T-helper 1 cell (primary cell): ENCODE results near the gene LYRM9.
A peak's percentile ranks its signal among the peaks of the same experiment; 100 is the strongest.
"Not testable (repeated sequence)": the region's sequence is repeated elsewhere in the genome, so short reads cannot be mapped to it uniquely, and the experiment has no call there.

ENCODE experiments used
- DNase-seq, 5 donors: peaks; one replicate each; pipeline ENCODE4 v3.0.0-alpha.2; 2012 to 2020

The LYRM9 gene

GRCh38 chr17:27872776-27873175 is 20.4 kb downstream of the LYRM9 start:
- no peak for DNase-seq

- no peak for DNase-seq
Observed at GRCh38 chr17:27871407-27871806, 21.8 kb downstream of the LYRM9 start.

- no peak for DNase-seq
Observed at GRCh38 chr17:27870345-27870744, 22.8 kb downstream of the LYRM9 start.

GRCh38 chr17:27868565-27868964 is 24.6 kb downstream of the LYRM9 start:
- DNase-seq, result no peak

- DNase-seq, result no peak
Observed at GRCh38 chr17:27862840-27863239, 30.3 kb downstream of the LYRM9 start.

DNA sequence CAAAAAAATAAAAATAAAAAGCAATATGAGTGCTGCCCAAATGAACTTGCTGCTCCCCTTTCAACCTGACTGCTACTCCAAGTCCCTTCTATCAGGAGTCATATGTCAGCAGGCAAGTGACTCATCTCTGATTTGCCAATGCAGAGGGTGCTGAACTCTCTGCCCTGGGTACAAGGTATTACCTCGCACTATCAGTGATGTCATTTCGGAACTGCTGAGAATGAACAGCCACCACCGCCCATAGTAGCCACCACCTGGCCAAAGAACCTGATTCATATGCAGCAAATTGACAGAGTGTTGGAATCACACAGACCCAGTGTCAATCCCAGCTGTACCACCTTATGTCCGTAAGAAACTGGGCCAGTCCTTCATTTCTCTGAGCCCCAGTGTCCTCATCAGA is 31.2 kb downstream of the LYRM9 start:
- no peak for DNase-seq

DNA sequence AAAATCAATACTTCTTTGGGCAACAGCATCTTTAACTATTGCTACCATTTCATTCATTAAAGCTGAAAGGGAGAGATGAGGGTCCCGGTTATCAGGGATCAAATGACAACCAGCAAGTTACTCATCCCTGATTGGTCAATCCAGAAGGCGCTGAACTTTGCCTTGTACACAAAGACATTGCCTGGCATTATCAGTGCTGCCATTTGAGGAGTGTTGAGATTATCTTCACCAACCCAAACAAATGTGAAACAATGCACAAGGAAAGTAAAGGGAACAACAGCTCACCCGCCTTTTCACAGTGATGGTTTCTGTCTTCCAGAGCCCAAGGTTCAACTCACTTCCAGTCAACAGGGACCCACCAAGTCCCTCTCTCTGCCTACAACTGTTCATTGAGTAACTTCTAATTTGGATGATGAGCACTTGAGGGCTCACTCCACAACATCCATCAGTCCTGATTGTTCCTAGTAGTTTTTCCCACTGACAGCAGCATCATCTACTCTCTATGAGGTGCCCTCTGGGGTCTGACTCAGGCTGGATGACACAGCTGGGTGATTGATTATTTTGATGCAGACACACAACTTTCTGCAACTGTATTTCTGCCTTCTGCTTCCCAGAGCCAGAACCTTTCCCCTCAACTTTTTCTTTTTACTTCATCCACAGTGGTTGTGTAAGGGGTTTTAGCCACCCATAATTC is 32.0 kb downstream of the LYRM9 start:
- DNase-seq, result no peak

GRCh38 chr17:27858621-27859305 is 34.4 kb downstream of the LYRM9 start:
- no peak for DNase-seq

- no peak for DNase-seq
Observed at GRCh38 chr17:27856676-27857432, 36.3 kb downstream of the LYRM9 start.

GRCh38 chr17:27855454-27855853 is 37.7 kb downstream of the LYRM9 start:
- no peak for DNase-seq

GRCh38 chr17:27854163-27854562 is 39.0 kb downstream of the LYRM9 start:
- no peak for DNase-seq

DNA sequence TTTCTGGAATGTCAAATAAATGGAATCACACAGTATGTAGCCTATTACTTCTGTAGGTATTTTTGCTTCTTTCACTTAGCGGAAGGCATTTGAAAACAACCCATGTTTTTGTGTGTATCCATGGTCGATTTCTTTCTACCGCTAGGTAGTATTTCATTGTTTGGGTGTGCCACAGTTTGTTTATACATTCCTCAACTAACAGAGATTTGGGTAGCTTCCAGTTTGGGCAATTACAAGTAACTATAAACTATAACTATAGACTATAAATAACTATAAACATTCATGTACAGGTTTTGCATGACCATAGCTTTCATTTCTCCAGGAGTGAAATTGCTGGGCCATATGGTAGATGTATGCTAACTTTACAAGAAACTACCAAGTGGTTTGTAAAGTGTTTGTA is 40.1 kb downstream of the LYRM9 start:
- no peak for DNase-seq

DNA sequence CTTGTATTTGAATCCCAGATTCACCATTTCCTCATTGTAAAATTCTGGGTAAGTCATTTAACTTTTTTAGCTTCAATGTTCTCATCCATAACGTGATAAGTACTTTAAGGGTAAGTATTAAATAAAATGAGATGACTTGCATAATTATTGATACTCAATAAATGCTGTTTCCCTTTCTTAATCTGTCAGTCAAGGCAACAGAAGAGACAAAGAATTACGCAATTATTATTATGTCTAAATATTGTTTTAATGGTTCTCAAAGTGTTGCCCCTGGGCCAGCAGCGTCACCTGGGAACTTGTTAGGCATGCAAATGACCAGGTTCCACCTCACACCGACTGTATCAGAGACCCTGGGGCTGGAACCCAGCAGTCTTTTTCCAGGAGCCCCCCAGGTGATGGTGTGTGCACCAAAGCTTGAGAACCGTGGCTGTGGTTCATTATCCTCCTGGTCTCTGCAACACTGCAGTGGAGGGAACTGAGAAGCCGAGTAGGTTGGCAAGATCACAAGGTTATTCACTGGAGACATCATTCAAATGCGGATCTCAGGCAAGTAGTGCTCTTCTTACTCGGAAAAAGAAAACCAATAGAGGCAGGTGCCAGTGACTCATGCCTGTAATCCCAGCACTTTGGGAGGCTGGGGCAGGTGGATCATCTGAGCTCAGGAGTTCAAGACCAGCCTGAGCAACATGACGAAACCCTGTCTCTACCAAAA is 43.5 kb downstream of the LYRM9 start:
- no peak for DNase-seq

- DNase-seq, result no peak
Observed at GRCh38 chr17:27848931-27849330, 44.2 kb downstream of the LYRM9 start.

DNA sequence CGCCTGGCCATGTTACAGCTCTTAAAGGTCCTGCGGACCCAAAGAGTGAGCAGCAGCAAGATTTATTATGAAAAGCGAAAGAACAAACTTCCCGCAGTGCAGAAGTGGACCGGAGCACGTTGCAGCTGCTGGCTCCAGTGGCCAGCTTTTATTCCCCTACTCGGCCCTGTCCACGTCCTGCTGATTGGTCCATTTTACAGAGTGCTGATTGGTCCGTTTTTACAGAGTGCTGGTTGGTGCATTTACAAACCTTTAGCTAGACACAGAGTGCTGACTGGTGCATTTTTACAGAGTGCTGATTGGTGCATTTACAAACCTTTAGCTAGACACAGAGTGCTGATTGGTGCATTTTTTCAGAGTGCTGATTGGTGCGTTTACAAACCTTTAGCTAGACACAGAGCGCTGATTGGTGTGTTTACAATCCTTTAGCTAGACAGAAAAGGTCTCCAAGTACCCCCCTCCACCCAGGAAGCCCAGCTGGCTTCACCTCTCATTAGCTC is 46.3 kb downstream of the LYRM9 start:
- DNase-seq, result not testable (repeated sequence)

DNA sequence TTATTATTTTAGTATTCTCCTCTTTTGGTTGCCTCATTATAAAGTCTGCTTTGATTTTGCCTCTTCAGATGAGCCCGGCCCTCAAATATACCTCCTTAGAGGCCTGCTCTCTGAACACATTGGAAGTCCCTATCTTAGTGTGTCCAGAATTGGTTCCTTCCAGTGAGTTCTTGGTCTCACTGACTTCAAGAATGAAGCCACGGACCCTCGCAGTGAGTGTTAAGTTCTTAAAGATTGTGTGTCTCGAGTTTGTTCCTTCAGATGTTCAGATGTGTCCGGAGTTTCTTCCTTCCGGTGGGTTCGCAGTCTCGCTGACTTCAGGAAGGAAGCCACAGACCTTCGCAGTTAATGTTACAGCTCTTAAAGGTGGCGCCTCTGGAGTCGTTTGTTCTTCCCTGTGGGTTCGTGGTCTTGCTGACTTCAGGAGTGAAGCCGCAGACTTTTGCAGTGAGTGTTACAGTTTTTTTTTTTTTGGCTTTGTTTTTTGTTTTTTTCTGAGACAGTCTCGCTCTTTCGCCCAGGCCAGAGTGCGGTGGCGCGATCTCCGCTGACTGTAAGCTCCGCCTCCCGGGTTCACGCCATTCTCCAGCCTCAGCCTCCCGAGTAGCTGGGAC is 47.0 kb downstream of the LYRM9 start:
- peak in 2 of 5 donors; percentile 5 to 58 for DNase-seq

GRCh38 chr17:27845264-27846041 is 47.7 kb downstream of the LYRM9 start:
- no peak for DNase-seq

DNA sequence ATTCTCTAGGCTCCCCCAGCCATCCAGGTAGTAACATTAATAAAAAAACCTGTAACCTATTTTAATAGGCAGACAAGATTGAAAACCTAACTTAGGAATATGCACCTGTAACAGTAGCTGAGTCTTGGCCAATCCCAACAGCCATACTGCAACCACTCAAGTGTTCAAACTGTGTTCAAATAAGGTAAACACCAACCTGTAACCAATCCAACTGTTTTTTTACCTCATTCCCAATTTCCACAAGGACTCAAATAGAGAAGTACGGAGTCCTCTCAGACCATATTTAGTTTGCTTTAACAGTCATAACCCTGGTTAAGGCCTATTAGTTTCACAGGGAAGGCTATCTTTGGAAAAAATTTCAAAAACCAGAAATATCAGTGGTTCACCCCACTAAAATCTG is 52.5 kb downstream of the LYRM9 start:
- DNase-seq, result no peak

DNA sequence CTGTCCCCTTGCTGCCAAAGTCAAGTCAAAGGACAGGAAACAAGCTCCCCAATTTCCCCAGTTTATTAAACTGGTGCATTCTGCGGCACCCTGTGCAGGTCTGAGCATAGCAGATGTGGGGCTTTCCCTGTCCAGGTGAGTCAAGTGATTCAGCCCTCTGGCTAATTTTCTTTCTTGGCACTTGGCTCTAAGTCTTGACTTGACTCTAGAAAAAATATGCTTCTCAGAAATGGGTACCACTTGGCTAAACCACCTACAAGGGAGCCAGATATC is 52.8 kb downstream of the LYRM9 start:
- DNase-seq, result not testable (repeated sequence)

DNA sequence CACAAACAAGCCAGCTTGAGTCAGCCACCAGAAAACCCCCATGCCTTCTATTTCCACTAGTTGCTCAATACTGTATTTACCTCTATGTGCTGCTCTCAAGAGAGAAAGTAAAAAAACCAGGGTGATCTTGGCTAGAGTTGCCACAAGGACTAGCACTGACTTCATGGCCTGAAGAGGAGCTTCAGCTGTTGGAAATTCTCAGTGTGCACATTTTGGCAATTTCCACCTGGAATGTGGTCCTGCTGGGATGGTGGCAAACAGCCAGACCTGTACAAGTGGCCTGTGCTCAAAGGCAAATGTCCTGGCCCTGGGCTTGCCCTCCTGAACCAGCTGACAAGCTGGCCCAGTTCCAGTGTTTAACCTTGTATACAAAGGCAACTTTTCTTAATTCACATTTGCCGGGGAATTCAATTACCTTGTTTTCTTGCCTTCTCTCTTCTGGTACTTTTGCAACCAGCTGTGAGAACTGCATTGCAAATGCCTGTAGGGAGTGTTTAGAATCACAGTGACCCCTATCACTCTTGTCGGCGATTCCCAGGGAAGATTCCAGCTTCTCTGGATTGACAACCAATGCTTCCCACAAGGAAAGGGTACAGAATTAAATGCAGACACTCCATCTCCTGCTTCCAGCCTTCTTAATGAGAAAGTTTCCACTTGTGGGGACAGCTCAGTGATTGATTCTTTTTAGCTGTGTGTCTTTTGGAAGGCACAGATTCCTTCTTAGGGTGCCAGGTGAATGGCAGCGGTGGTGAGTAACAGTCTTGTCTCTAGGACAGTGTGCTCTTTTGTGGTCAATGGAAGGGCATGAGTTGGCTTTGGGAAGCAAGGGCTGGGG is 53.4 kb downstream of the LYRM9 start:
- DNase-seq, result not testable (repeated sequence)

- not testable (repeated sequence) for DNase-seq
Observed at GRCh38 chr17:27838607-27839006, 54.6 kb downstream of the LYRM9 start.
